PC-3 (cell line): ENCODE measurements around the gene MORF4L2. TPM values are rescaled to one million over a fixed set of nuclear protein-coding genes. Genes with fewer than 3 reads are reported as not detected.

Experiments
- ATAC-seq: fragments of 200-7000 bp; cut with Tn5 transposase; 2 replicates; pipeline ENCODE4 v1.9.1; 2020; ENCODE audit warnings: mild to moderate bottlenecking, moderate library complexity
- BruUV-seq: library from RNA; stranded (reverse); fragments of 400-500 nt; replicated peaks from 2 replicates; lab custom pipeline; 2021; lab: Mats Ljungman, UMichigan
- CTCF ChIA-PET: fragments of 300-600 bp; sonication (Branson Sonifier 250); formaldehyde crosslinking; loops from one replicate; lab custom pipeline; 2022; ENCODE audit warnings: antibody characterized with exemption; lab: Charles Lee
- POLR2A ChIA-PET: fragments of 300-600 bp; sonication (Branson Sonifier 250); formaldehyde crosslinking; loops from one replicate; lab custom pipeline; 2022; ENCODE audit warnings: antibody characterized with exemption; ENCODE audit not compliant: unreplicated experiment; lab: Charles Lee
- DNase-seq: peaks from one replicate; pipeline ENCODE4 v3.0.0-alpha.2; 2015
- H2AFZ ChIP-seq: fragments of 300-600 bp; sonication (generic); 2 replicates; pipeline ENCODE4 v1.6.0; 2016; ENCODE audit warnings: antibody characterized with exemption, low read length
- H3F3A ChIP-seq: fragments of 300-600 bp; sonication (generic); one replicate; pipeline ENCODE4 v1.6.0; 2017; ENCODE audit warnings: antibody characterized with exemption, low read length, control low read depth, mild to moderate bottlenecking; ENCODE audit not compliant: unreplicated experiment
- H3K27ac ChIP-seq: fragments of 300-600 bp; sonication (generic); 2 replicates; pipeline ENCODE4 v1.5.1; 2016; ENCODE audit warnings: mild to moderate bottlenecking, low read length
- H3K27me3 ChIP-seq: fragments of 300-600 bp; sonication (generic); 2 replicates; pipeline ENCODE4 v1.6.1; 2016; ENCODE audit warnings: low read length, mixed read lengths
- H3K36me3 ChIP-seq: fragments of 300-600 bp; sonication (generic); 2 replicates; pipeline ENCODE4 v1.6.1; 2016; ENCODE audit warnings: low read depth, mixed run types, low read length, mixed read lengths
- H3K4me1 ChIP-seq: fragments of 300-600 bp; sonication (generic); 2 replicates; pipeline ENCODE4 v1.5.1; 2016; ENCODE audit warnings: low read length; ENCODE audit not compliant: insufficient read depth
- H3K4me2 ChIP-seq: fragments of 300-600 bp; sonication (generic); 2 replicates; pipeline ENCODE4 v1.6.0; 2016; ENCODE audit warnings: low read length
- H3K4me3 ChIP-seq: fragments of 300-600 bp; sonication (generic); 2 replicates; pipeline ENCODE4 v1.5.1; 2016; ENCODE audit warnings: mild to moderate bottlenecking, low read length, mixed read lengths
- H3K79me2 ChIP-seq: fragments of 300-600 bp; sonication (generic); 2 replicates; pipeline ENCODE4 v1.6.1; 2017; ENCODE audit warnings: low read length, mixed read lengths
- H3K9ac ChIP-seq: fragments of 300-600 bp; sonication (generic); 2 replicates; pipeline ENCODE4 v1.6.0; 2016; ENCODE audit warnings: mild to moderate bottlenecking, low read length
- H3K9me2 ChIP-seq: fragments of 300-600 bp; sonication (generic); replicated peaks from 2 replicates; pipeline ENCODE4 v1.6.1; 2016; ENCODE audit warnings: mixed run types, low read length, mixed read lengths
- H3K9me3 ChIP-seq: fragments of 300-600 bp; sonication (generic); 2 replicates; pipeline ENCODE4 v1.6.1; 2016; ENCODE audit warnings: low read length, mixed read lengths
- H4K20me1 ChIP-seq: fragments of 300-600 bp; sonication (generic); 2 replicates; pipeline ENCODE4 v1.6.1; 2016; ENCODE audit warnings: low read length, mixed read lengths
- CTCF ChIP-seq: fragments of 300-600 bp; sonication (generic); conservative IDR thresholded peaks from 2 replicates; pipeline ENCODE4 v1.5.1; 2017; ENCODE audit warnings: antibody characterized with exemption, low read depth, mild to moderate bottlenecking, low read length
- EZH2 ChIP-seq: fragments of 300-600 bp; sonication (generic); IDR thresholded peaks from one replicate; pipeline ENCODE4 v1.6.1; 2017; ENCODE audit warnings: antibody characterized with exemption, mild to moderate bottlenecking, low read length; ENCODE audit not compliant: unreplicated experiment
- EZH2phosphoT487 ChIP-seq: fragments of 300-600 bp; sonication (generic); IDR thresholded peaks from 2 replicates; pipeline ENCODE4 v1.6.1; 2018; ENCODE audit warnings: mild to moderate bottlenecking, antibody characterized with exemption, low read length, borderline replicate concordance
- intact Hi-C: fragments of 100-400 bp; cut with micrococcal nuclease; formaldehyde crosslinking; loops from 2 replicates; pipeline ENCODE4 v1.9.0; 2023
- total RNA-seq: library from RNA; depleted of rRNA; stranded (reverse); fragments of >200 nt; gene quantifications from 2 replicates; pipeline ENCODE4 v1.2.3, GENCODE V29; 2014

The MORF4L2 gene
- total RNA-seq, 1 experiment from 2014 or later: 349 TPM

DNA sequence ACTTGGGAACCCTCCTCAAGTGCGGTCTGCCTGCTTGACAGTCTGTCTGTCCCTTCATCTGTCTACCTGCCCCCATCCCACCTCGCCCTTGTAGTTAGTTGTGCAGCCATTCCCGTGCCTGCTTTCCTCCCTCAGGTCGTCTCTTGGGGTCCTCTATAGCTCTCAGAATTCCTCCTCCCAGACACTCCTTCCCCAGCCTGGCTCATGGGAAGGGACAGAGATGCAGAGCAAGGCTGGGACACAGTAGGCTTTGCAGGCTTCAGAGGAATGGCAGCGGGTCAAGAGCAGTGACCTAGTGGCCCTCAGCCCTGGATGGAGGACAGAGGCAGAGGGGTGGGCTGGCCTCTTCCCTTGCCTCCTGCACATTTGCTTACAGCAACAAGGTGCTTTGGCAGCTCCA, 42.5 kb upstream of the MORF4L2 start:
- no peak for TF ChIP-seq CTCF
- no peak for TF ChIP-seq EZH2
- no peak for TF ChIP-seq EZH2phosphoT487
- Histone ChIP-seq H4K20me1 (no peaks in the 10 kb centered on the region), H3K9me3 (no peaks in the 10 kb centered on the region), H3K79me2 (no peaks in the 10 kb centered on the region), H3K4me2 (no peak overlapping the region), H3K36me3 (no peaks in the 10 kb centered on the region), H3K9ac (no peak overlapping the region), H2AFZ (no peak overlapping the region), H3K4me3 (no peak overlapping the region), H3K9me2 (no peaks in the 10 kb centered on the region), H3K27me3 (peaks cover 5% of the 10 kb centered on the region; the same call in 1 of the 2 replicates), H3F3A (no peaks in the 10 kb centered on the region), H3K4me1 (no peaks in the 10 kb centered on the region), H3K27ac (no peak overlapping the region)
- ATAC-seq (no peak), DNase-seq (no peak)
- no TSS peak for BruUV-seq
- intact Hi-C loops: no loop called here
- ChIA-PET CTCF (no interaction called here), POLR2A (no interaction called here)

DNA sequence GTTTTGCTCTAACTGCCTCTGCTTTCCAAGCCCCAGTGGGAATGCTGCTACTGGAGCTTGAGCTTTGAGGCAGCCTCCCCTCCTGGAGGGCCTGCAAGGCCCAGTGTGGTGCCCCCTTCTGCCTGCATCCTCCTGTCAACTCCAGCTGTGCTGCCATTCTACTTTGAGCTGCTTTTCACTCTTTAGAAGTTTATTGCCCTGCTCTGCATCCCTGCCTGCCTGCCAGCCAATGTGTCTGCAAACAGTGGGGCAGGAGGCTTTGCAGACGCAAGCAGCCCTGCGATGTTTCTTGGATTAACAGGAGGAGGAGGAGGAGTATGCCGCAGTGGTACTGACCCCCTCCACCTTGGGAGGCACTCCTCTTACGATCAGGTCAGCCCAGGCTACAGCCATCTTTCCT, 40.6 kb upstream of the MORF4L2 start:
- peaks cover 5% of the 10 kb centered on the region; the same call in 1 of the 2 replicates for H3K27me3 ChIP-seq
- H3K9me3 ChIP-seq: no peaks in the 10 kb centered on the region
- H3K9ac ChIP-seq: no peak overlapping the region
- H3K79me2 ChIP-seq: no peaks in the 10 kb centered on the region
- intact Hi-C loops: no loop called here
- H3K4me1 ChIP-seq: no peaks in the 10 kb centered on the region
- H3F3A ChIP-seq: no peaks in the 10 kb centered on the region
- H3K4me2 ChIP-seq: no peak overlapping the region
- POLR2A ChIA-PET: no interaction called here
- H3K27ac ChIP-seq: no peak overlapping the region
- CTCF ChIA-PET: no interaction called here
- no peak overlapping the region for H3K4me3 ChIP-seq
- no peaks in the 10 kb centered on the region for H3K9me2 ChIP-seq
- H3K36me3 ChIP-seq: no peaks in the 10 kb centered on the region
- ATAC-seq (no peak), DNase-seq (no peak)
- no peak for TF ChIP-seq EZH2phosphoT487
- TF ChIP-seq EZH2: no peak
- TF ChIP-seq CTCF: no peak
- no peak overlapping the region for H2AFZ ChIP-seq
- BruUV-seq: no TSS peak
- H4K20me1 ChIP-seq: no peaks in the 10 kb centered on the region

GRCh38 chrX:103726477-103726876, 40.0 kb upstream of the MORF4L2 start:
- H3K4me3 ChIP-seq: no peak overlapping the region
- H3F3A ChIP-seq: no peaks in the 10 kb centered on the region
- no peak for ATAC-seq
- H3K4me2 ChIP-seq: no peak overlapping the region
- POLR2A ChIA-PET: no interaction called here
- H3K9me2 ChIP-seq: no peaks in the 10 kb centered on the region
- H3K36me3 ChIP-seq: no peaks in the 10 kb centered on the region
- no peak for DNase-seq
- no peak overlapping the region for H2AFZ ChIP-seq
- no peaks in the 10 kb centered on the region for H3K9me3 ChIP-seq
- intact Hi-C loops: no loop called here
- H3K27ac ChIP-seq: no peak overlapping the region
- H3K79me2 ChIP-seq: no peaks in the 10 kb centered on the region
- BruUV-seq: no TSS peak
- no peaks in the 10 kb centered on the region for H3K4me1 ChIP-seq
- no peak for TF ChIP-seq EZH2phosphoT487
- TF ChIP-seq EZH2: no peak
- no peak for TF ChIP-seq CTCF
- H3K9ac ChIP-seq: no peak overlapping the region
- no peaks in the 10 kb centered on the region for H4K20me1 ChIP-seq
- CTCF ChIA-PET: no interaction called here
- H3K27me3 ChIP-seq: peaks cover 5% of the 10 kb centered on the region; the same call in 1 of the 2 replicates
